WERI-Rb-1 (cell line): Measurements from ENCODE around the gene PLEKHN1.
A peak's percentile ranks its signal among the peaks of the same experiment; 100 is the strongest.

ENCODE experiments used
- DNase-seq: peaks from one replicate; pipeline ENCODE4 v3.0.0-alpha.2; 2020
- H3K27ac ChIP-seq: fragments of 250-450 bp; sonication (Bioruptor Pico); 2 replicates; pipeline ENCODE4 v1.5.1; 2020; ENCODE audit warnings: mild to moderate bottlenecking, moderate library complexity
- H3K27me3 ChIP-seq: fragments of 250-450 bp; sonication (Bioruptor Pico); 2 replicates; pipeline ENCODE4 v1.5.1; 2021; ENCODE audit warnings: mild to moderate bottlenecking, low read depth, moderate library complexity; ENCODE audit not compliant: insufficient read depth, severe bottlenecking
- H3K36me3 ChIP-seq: fragments of 250-450 bp; sonication (Bioruptor Pico); 2 replicates; pipeline ENCODE4 v1.5.1; 2020; ENCODE audit warnings: mild to moderate bottlenecking, moderate library complexity
- H3K4me3 ChIP-seq: 2 replicates; pipeline ENCODE4 v1.5.1; 2011; ENCODE audit warnings: low read depth, mild to moderate bottlenecking, control low read depth, low read length
- H3K9me3 ChIP-seq: fragments of 250-450 bp; sonication (Bioruptor Pico); 2 replicates; pipeline ENCODE4 v1.5.1; 2021; ENCODE audit warnings: mild to moderate bottlenecking, moderate library complexity; ENCODE audit not compliant: severe bottlenecking
- TF ChIP-seq, protein P1 (sequence below): IDR thresholded peaks from 2 replicates; pipeline ENCODE4 v1.5.1; 2011; ENCODE audit warnings: low read depth, mild to moderate bottlenecking, control low read depth, inconsistent platforms, low read length

The PLEKHN1 gene, protein sequence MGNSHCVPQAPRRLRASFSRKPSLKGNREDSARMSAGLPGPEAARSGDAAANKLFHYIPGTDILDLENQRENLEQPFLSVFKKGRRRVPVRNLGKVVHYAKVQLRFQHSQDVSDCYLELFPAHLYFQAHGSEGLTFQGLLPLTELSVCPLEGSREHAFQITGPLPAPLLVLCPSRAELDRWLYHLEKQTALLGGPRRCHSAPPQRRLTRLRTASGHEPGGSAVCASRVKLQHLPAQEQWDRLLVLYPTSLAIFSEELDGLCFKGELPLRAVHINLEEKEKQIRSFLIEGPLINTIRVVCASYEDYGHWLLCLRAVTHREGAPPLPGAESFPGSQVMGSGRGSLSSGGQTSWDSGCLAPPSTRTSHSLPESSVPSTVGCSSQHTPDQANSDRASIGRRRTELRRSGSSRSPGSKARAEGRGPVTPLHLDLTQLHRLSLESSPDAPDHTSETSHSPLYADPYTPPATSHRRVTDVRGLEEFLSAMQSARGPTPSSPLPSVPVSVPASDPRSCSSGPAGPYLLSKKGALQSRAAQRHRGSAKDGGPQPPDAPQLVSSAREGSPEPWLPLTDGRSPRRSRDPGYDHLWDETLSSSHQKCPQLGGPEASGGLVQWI

DNA sequence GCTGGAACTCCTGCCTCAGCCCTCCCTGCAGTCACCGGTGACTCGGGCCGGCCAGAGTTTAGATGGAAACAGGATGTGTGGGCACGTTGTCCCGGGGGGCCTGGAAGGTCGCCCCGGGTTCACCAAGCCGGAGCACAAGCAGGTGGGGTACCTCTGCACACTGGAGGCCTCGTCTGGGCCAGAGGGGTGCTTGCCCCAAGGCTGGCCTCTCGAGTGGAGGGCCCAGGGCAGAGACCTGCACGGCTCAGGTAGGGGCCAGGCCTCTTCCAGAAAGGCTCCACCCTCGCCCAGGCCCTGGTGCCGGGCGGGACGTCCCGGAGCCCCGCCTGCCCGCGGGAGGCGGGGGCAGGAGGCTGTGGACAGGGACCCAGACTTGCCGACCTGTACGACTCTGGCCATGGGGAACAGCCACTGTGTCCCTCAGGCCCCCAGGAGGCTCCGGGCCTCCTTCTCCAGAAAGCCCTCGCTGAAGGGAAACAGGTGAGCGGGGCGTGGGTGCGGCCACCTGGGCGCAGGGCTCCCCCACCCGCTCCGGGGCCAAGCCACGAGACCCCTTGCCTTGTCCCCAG lies at the start of gene PLEKHN1:
TSS of gene PLEKHN1 (plus strand) at position 348 of the 569 bp plus-strand sequence. CDS start at position 398, 50 bp downstream.
- Histone ChIP-seq H3K27me3 (no peaks in the 10 kb centered on the region), H3K9me3 (no peaks in the 10 kb centered on the region), H3K27ac (no peak within 1 kb of the TSS), H3K36me3 (peaks cover 29% of the 10 kb centered on the region), H3K4me3 (peak within 1 kb of the TSS; percentile 40)
- TF ChIP-seq, protein P1, sequence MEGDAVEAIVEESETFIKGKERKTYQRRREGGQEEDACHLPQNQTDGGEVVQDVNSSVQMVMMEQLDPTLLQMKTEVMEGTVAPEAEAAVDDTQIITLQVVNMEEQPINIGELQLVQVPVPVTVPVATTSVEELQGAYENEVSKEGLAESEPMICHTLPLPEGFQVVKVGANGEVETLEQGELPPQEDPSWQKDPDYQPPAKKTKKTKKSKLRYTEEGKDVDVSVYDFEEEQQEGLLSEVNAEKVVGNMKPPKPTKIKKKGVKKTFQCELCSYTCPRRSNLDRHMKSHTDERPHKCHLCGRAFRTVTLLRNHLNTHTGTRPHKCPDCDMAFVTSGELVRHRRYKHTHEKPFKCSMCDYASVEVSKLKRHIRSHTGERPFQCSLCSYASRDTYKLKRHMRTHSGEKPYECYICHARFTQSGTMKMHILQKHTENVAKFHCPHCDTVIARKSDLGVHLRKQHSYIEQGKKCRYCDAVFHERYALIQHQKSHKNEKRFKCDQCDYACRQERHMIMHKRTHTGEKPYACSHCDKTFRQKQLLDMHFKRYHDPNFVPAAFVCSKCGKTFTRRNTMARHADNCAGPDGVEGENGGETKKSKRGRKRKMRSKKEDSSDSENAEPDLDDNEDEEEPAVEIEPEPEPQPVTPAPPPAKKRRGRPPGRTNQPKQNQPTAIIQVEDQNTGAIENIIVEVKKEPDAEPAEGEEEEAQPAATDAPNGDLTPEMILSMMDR: no peak
- no peak for DNase-seq

DNA sequence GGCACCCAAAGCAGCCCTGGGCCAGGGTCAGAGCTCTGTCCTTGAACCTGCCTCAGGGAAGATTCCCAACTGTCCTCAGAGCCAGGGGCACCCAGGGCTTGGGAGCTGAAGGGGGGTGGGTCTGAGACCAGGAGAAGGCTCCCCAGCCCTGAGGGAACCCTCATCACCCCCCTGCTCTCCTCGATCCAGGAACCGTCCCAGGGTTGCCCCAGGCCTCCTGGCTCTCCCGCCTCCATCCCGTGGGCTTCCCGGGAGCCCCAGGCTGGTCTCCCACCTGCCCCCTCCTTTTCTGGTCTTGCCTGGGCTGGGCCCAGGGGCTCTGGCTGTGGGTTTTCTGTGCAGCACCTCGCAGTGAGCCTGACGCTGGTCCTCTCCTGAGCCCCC lies 49.2 kb upstream of the PLEKHN1 start:
- no peaks in the 10 kb centered on the region; the same call in 1 of the 2 replicates for H3K36me3 ChIP-seq
- no peak overlapping the region for H3K4me3 ChIP-seq
- TF ChIP-seq, protein P1: no peak
- peak; percentile 31 for DNase-seq
- no peaks in the 10 kb centered on the region for H3K27me3 ChIP-seq
- H3K9me3 ChIP-seq: no peaks in the 10 kb centered on the region
- H3K27ac ChIP-seq: peak overlapping the region; percentile 30

DNA sequence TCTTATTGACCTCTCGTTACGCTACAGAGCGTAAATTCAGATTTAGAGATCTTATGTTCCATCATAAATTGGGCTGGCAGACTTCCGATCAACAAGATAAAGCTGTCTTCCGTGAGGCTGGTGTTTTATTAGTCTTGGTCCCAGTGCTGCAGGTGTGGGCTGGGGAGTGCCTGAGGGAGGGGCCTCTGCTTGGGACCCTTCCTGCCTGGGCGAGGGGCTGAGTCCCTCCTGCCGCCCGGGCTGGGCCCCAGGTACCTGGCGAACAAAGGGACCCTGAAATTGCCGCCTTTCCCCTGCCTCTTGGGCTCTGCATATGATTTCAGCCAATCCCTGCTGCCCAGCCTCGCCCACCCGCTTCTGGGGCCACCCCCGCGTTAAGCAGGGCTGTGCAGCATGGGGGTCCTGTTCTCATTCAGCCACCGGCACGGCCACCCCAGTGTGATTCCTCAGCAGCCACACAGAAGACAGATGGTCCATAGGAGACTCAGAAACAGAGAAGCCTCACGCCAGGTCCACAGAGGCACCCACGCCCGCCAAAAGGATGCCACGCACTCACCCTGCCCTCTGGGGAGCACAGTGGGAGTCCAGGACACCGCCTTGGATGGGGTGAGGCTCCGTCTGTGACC lies 48.7 kb upstream of the PLEKHN1 start:
- Histone ChIP-seq H3K27ac (peak overlapping the region; percentile 7), H3K4me3 (no peak overlapping the region)

DNA sequence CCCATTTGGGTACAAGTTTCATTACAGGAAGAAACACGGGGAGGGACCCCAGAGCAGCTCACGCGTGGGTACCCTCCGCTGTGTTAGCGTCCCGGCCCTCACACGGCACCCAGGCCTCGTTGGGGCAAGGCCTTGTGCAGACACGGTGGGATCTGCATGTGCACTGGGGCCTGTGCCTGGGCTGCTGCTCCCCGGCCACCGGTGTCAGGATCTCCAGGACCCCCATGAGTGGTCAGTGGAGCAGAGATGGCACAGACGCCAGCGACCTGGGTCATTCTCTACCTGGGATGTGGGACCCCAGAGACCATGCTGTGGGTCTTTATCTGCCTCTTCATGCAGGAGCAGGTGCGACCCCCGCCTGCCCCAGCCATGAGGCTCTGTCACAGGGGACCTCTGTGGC lies 47.9 kb upstream of the PLEKHN1 start:
- no peak for DNase-seq
- Histone ChIP-seq H3K27ac (0 out of 2 replicates have a peak overlapping the region, but pooled peaks have one; percentile 12), H3K27me3 (no peaks in the 10 kb centered on the region), H3K4me3 (no peak overlapping the region), H3K9me3 (no peaks in the 10 kb centered on the region), H3K36me3 (no peaks in the 10 kb centered on the region; the same call in 1 of the 2 replicates)
- TF ChIP-seq, protein P1: no peak

More for the DNA sequence above, 48.7 kb upstream of the PLEKHN1 start:
- no peaks in the 10 kb centered on the region for H3K27me3 ChIP-seq
- TF ChIP-seq, protein P1: no peak
- H3K9me3 ChIP-seq: no peaks in the 10 kb centered on the region
- H3K36me3 ChIP-seq: no peaks in the 10 kb centered on the region; the same call in 1 of the 2 replicates
- DNase-seq: peak; percentile 23

DNA sequence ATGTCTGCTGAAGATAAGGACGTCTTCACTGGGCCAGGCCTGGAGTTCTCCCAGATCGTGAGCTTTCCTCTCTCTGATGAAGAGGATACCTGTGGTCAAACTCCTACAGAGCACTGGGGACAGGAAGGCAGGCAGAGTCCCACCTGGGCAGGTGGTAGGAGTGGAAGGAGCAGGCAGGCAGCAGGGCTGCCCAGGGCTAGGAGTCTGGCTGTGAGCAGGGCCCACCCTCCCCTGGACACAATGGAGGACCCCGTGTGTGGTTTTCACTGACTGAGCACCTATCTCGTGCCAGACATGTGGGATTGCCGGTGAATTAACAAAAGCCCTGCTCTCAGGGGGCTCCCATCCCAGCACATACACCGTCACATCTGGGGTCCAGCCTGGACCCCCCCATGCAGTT lies 47.4 kb upstream of the PLEKHN1 start:
- no peaks in the 10 kb centered on the region for H3K27me3 ChIP-seq
- H3K9me3 ChIP-seq: no peaks in the 10 kb centered on the region
- no peak for DNase-seq
- no peaks in the 10 kb centered on the region; the same call in 1 of the 2 replicates for H3K36me3 ChIP-seq
- H3K4me3 ChIP-seq: no peak overlapping the region
- TF ChIP-seq, protein P1: no peak
- no peak overlapping the region for H3K27ac ChIP-seq
